Measurements from ENCODE around the gene BBS9.

The BBS9 gene

GRCh38 chr7:33556472-33556871 lies 427.1 kb downstream of the BBS9 start:
- TF ChIP-seq CTCF (IDR thresholded peaks at IDR 0.05; ENCODE audit: control insufficient read depth, extremely low read depth, insufficient read depth), result no peak
- H3K4me3 ChIP-seq (ENCODE audit: low read depth, low read length), result no peak overlapping the region
- no peak for DNase-seq (ENCODE audit: low read depth)

GRCh38 chr7:33558549-33559323 lies 429.4 kb downstream of the BBS9 start:
- DNase-seq (ENCODE audit: low read depth), result no peak
- H3K4me3 ChIP-seq (ENCODE audit: low read depth, low read length), result no peak overlapping the region
- no peak for TF ChIP-seq CTCF (IDR thresholded peaks at IDR 0.05; ENCODE audit: control insufficient read depth, extremely low read depth, insufficient read depth)

- H3K4me3 ChIP-seq (ENCODE audit: low read depth, low read length), result no peak overlapping the region
- DNase-seq (ENCODE audit: low read depth), result no peak
- TF ChIP-seq CTCF (IDR thresholded peaks at IDR 0.05; ENCODE audit: control insufficient read depth, extremely low read depth, insufficient read depth), result no peak
Measured at GRCh38 chr7:33559324-33559710, 430.0 kb downstream of the BBS9 start.

GRCh38 chr7:33562996-33563395 lies 433.6 kb downstream of the BBS9 start:
- no peak for TF ChIP-seq CTCF (IDR thresholded peaks at IDR 0.05; ENCODE audit: control insufficient read depth, extremely low read depth, insufficient read depth)
- no peak overlapping the region for H3K4me3 ChIP-seq (ENCODE audit: low read depth, low read length)
- no peak for DNase-seq (ENCODE audit: low read depth)

GRCh38 chr7:33563651-33564050 lies 434.3 kb downstream of the BBS9 start:
- TF ChIP-seq CTCF (IDR thresholded peaks at IDR 0.05; ENCODE audit: control insufficient read depth, extremely low read depth, insufficient read depth), result no peak
- DNase-seq (ENCODE audit: low read depth), result no peak
- H3K4me3 ChIP-seq (ENCODE audit: low read depth, low read length), result no peak overlapping the region

GRCh38 chr7:33578166-33578565 lies 448.8 kb downstream of the BBS9 start:
- H3K4me3 ChIP-seq (ENCODE audit: low read depth, low read length), result no peak overlapping the region
- no peak for DNase-seq (ENCODE audit: low read depth)
- TF ChIP-seq CTCF (IDR thresholded peaks at IDR 0.05; ENCODE audit: control insufficient read depth, extremely low read depth, insufficient read depth), result no peak

All from LNCaP clone FGC (cell line).